Measurements from ENCODE around the gene SH3RF3.
A peak's percentile ranks its signal among the peaks of the same experiment; 100 is the strongest.

The SH3RF3 gene

GRCh38 chr2:109434351-109434750, 305.3 kb downstream of the SH3RF3 start:
- H3K4me2 ChIP-seq (ENCODE audit: low read length), result no peak overlapping the region
- peaks cover 30% of the 10 kb centered on the region for H3K36me3 ChIP-seq (ENCODE audit: insufficient read depth, low read length)

GRCh38 chr2:109435066-109435690, 306.2 kb downstream of the SH3RF3 start:
- Histone ChIP-seq H3K4me2 (ENCODE audit: low read length) (no peak overlapping the region), H3K4me1 (ENCODE audit: control insufficient read depth, insufficient read depth, low read length) (peaks cover 42% of the 10 kb centered on the region), H3K27me3 (ENCODE audit: control insufficient read depth, insufficient read depth, low read length) (no peaks in the 10 kb centered on the region), H3K4me3 (ENCODE audit: low read length) (no peak overlapping the region), H3K36me3 (ENCODE audit: insufficient read depth, low read length) (peaks cover 37% of the 10 kb centered on the region), H3K9ac (ENCODE audit: low read depth, low read length) (no peak overlapping the region), H3K9me3 (replicated peaks; ENCODE audit: low read length) (no peaks in the 10 kb centered on the region)

More at GRCh38 chr2:109434351-109434750, 305.3 kb downstream of the SH3RF3 start:
- Histone ChIP-seq H3K27me3 (ENCODE audit: control insufficient read depth, insufficient read depth, low read length) (no peaks in the 10 kb centered on the region), H3K9ac (ENCODE audit: low read depth, low read length) (no peak overlapping the region), H3K4me3 (ENCODE audit: low read length) (no peak overlapping the region), H3K4me1 (ENCODE audit: control insufficient read depth, insufficient read depth, low read length) (peaks cover 39% of the 10 kb centered on the region), H3K9me3 (replicated peaks; ENCODE audit: low read length) (no peaks in the 10 kb centered on the region)

- H3K9me3 ChIP-seq (replicated peaks; ENCODE audit: low read length), result no peaks in the 10 kb centered on the region
- H3K9ac ChIP-seq (ENCODE audit: low read depth, low read length), result peak overlapping the region; percentile 69
- peaks cover 43% of the 10 kb centered on the region for H3K36me3 ChIP-seq (ENCODE audit: insufficient read depth, low read length)
- peak overlapping the region; percentile 47 for H3K4me2 ChIP-seq (ENCODE audit: low read length)
- no peak overlapping the region for H3K4me3 ChIP-seq (ENCODE audit: low read length)
- peaks cover 42% of the 10 kb centered on the region for H3K4me1 ChIP-seq (ENCODE audit: control insufficient read depth, insufficient read depth, low read length)
- no peaks in the 10 kb centered on the region for H3K27me3 ChIP-seq (ENCODE audit: control insufficient read depth, insufficient read depth, low read length)
Measured at GRCh38 chr2:109435901-109436598, 307.0 kb downstream of the SH3RF3 start.

- no peaks in the 10 kb centered on the region for H3K9me3 ChIP-seq (replicated peaks; ENCODE audit: low read length)
- H3K4me3 ChIP-seq (ENCODE audit: low read length), result peak overlapping the region; percentile 3
- peaks cover 42% of the 10 kb centered on the region for H3K4me1 ChIP-seq (ENCODE audit: control insufficient read depth, insufficient read depth, low read length)
- H3K4me2 ChIP-seq (ENCODE audit: low read length), result peak overlapping the region; percentile 47
- peaks cover 43% of the 10 kb centered on the region for H3K36me3 ChIP-seq (ENCODE audit: insufficient read depth, low read length)
- peak overlapping the region; percentile 69 for H3K9ac ChIP-seq (ENCODE audit: low read depth, low read length)
- H3K27me3 ChIP-seq (ENCODE audit: control insufficient read depth, insufficient read depth, low read length), result no peaks in the 10 kb centered on the region
Measured at GRCh38 chr2:109436610-109437225, 307.7 kb downstream of the SH3RF3 start.

GRCh38 chr2:109437325-109438090, 308.5 kb downstream of the SH3RF3 start:
- Histone ChIP-seq H3K4me1 (ENCODE audit: control insufficient read depth, insufficient read depth, low read length) (peaks cover 42% of the 10 kb centered on the region), H3K27me3 (ENCODE audit: control insufficient read depth, insufficient read depth, low read length) (no peaks in the 10 kb centered on the region), H3K9ac (ENCODE audit: low read depth, low read length) (peak overlapping the region; percentile 69), H3K9me3 (replicated peaks; ENCODE audit: low read length) (peaks cover 3% of the 10 kb centered on the region), H3K36me3 (ENCODE audit: insufficient read depth, low read length) (peaks cover 43% of the 10 kb centered on the region), H3K4me2 (ENCODE audit: low read length) (no peak overlapping the region), H3K4me3 (ENCODE audit: low read length) (peak overlapping the region; percentile 3)

- Histone ChIP-seq H3K4me2 (ENCODE audit: low read length) (no peak overlapping the region), H3K9ac (ENCODE audit: low read depth, low read length) (no peak overlapping the region), H3K9me3 (replicated peaks; ENCODE audit: low read length) (peaks cover 9% of the 10 kb centered on the region), H3K4me1 (ENCODE audit: control insufficient read depth, insufficient read depth, low read length) (peaks cover 42% of the 10 kb centered on the region), H3K36me3 (ENCODE audit: insufficient read depth, low read length) (peaks cover 45% of the 10 kb centered on the region), H3K27me3 (ENCODE audit: control insufficient read depth, insufficient read depth, low read length) (no peaks in the 10 kb centered on the region), H3K4me3 (ENCODE audit: low read length) (no peak overlapping the region)
Measured at GRCh38 chr2:109438146-109438545, 309.1 kb downstream of the SH3RF3 start.

GRCh38 chr2:109438773-109439389, 309.9 kb downstream of the SH3RF3 start:
- Histone ChIP-seq H3K4me3 (ENCODE audit: low read length) (peak overlapping the region; percentile 18), H3K9ac (ENCODE audit: low read depth, low read length) (no peak overlapping the region), H3K36me3 (ENCODE audit: insufficient read depth, low read length) (peaks cover 45% of the 10 kb centered on the region), H3K27me3 (ENCODE audit: control insufficient read depth, insufficient read depth, low read length) (no peaks in the 10 kb centered on the region), H3K9me3 (replicated peaks; ENCODE audit: low read length) (peaks cover 10% of the 10 kb centered on the region), H3K4me2 (ENCODE audit: low read length) (peak overlapping the region; percentile 6), H3K4me1 (ENCODE audit: control insufficient read depth, insufficient read depth, low read length) (peaks cover 42% of the 10 kb centered on the region)

GRCh38 chr2:109439390-109439786, 310.4 kb downstream of the SH3RF3 start:
- peak overlapping the region; percentile 18 for H3K4me3 ChIP-seq (ENCODE audit: low read length)
- no peak overlapping the region for H3K9ac ChIP-seq (ENCODE audit: low read depth, low read length)
- no peaks in the 10 kb centered on the region for H3K27me3 ChIP-seq (ENCODE audit: control insufficient read depth, insufficient read depth, low read length)
- H3K4me1 ChIP-seq (ENCODE audit: control insufficient read depth, insufficient read depth, low read length), result peaks cover 42% of the 10 kb centered on the region
- no peak overlapping the region for H3K4me2 ChIP-seq (ENCODE audit: low read length)
- peaks cover 13% of the 10 kb centered on the region for H3K9me3 ChIP-seq (replicated peaks; ENCODE audit: low read length)
- H3K36me3 ChIP-seq (ENCODE audit: insufficient read depth, low read length), result peaks cover 42% of the 10 kb centered on the region

- Histone ChIP-seq H3K9ac (ENCODE audit: low read depth, low read length) (no peak overlapping the region), H3K36me3 (ENCODE audit: insufficient read depth, low read length) (peaks cover 44% of the 10 kb centered on the region), H3K4me2 (ENCODE audit: low read length) (no peak overlapping the region), H3K9me3 (replicated peaks; ENCODE audit: low read length) (peaks cover 17% of the 10 kb centered on the region), H3K4me1 (ENCODE audit: control insufficient read depth, insufficient read depth, low read length) (peaks cover 42% of the 10 kb centered on the region), H3K27me3 (ENCODE audit: control insufficient read depth, insufficient read depth, low read length) (no peaks in the 10 kb centered on the region), H3K4me3 (ENCODE audit: low read length) (no peak overlapping the region)
Measured at GRCh38 chr2:109439986-109440385, 311.0 kb downstream of the SH3RF3 start.

GRCh38 chr2:109440499-109441156, 311.6 kb downstream of the SH3RF3 start:
- H3K27me3 ChIP-seq (ENCODE audit: control insufficient read depth, insufficient read depth, low read length), result no peaks in the 10 kb centered on the region
- no peak overlapping the region for H3K4me3 ChIP-seq (ENCODE audit: low read length)
- no peak overlapping the region for H3K4me2 ChIP-seq (ENCODE audit: low read length)
- no peak overlapping the region for H3K9ac ChIP-seq (ENCODE audit: low read depth, low read length)
- H3K4me1 ChIP-seq (ENCODE audit: control insufficient read depth, insufficient read depth, low read length), result peaks cover 41% of the 10 kb centered on the region
- H3K9me3 ChIP-seq (replicated peaks; ENCODE audit: low read length), result peaks cover 17% of the 10 kb centered on the region
- H3K36me3 ChIP-seq (ENCODE audit: insufficient read depth, low read length), result peaks cover 41% of the 10 kb centered on the region

All from skeletal muscle satellite cell (primary cell).